Measurements from ENCODE around the gene DCAF11. TPM values are rescaled to one million over a fixed set of nuclear protein-coding genes. Genes with fewer than 3 reads are reported as not detected.
A peak's percentile ranks its signal among the peaks of the same experiment; 100 is the strongest.

DCAF11 gene
- total and polyA plus RNA-seq, 2 of the 13 experiments (the other 11 are each of a cell fraction or from before 2014, with no cell fraction given): 150 to 257 TPM

- TF ChIP-seq PATZ1 (CRISPR knock-in tag; IDR thresholded peaks at IDR 0.05): peak; percentile 99
- no peak for TF ChIP-seq ARID4A (CRISPR knock-in tag; IDR thresholded peaks at IDR 0.05; ENCODE audit: borderline replicate concordance)
- no peak; the same call in 1 of the 2 replicates for TF ChIP-seq GPN1 (CRISPR knock-in tag; IDR thresholded peaks at IDR 0.05; ENCODE audit: borderline replicate concordance)
- TF ChIP-seq SP4 (CRISPR knock-in tag; IDR thresholded peaks at IDR 0.05): no peak
- peak; percentile 99 for TF ChIP-seq HOMEZ (CRISPR knock-in tag; IDR thresholded peaks at IDR 0.05; ENCODE audit: low read depth)
- TF ChIP-seq POGZ (CRISPR knock-in tag; IDR thresholded peaks at IDR 0.05): peak; percentile 98
- TF ChIP-seq ZNF512B (CRISPR knock-in tag; IDR thresholded peaks at IDR 0.05; ENCODE audit: borderline replicate concordance): peak; percentile 93; the same call in 1 of the 2 replicates
- no peak for TF ChIP-seq SP2 (CRISPR knock-in tag; IDR thresholded peaks at IDR 0.05)
- no peak for TF ChIP-seq ZEB1 (IDR thresholded peaks at IDR 0.05; ENCODE audit: insufficient replicate concordance, low read depth)
- peak; percentile 85 for TF ChIP-seq TBX2 (CRISPR knock-in tag; IDR thresholded peaks at IDR 0.05; ENCODE audit: borderline replicate concordance)
- peak; percentile 98 for TF ChIP-seq THRA (CRISPR knock-in tag; IDR thresholded peaks at IDR 0.05; ENCODE audit: borderline replicate concordance)
- no peak for TF ChIP-seq ZNF501 (CRISPR knock-in tag; IDR thresholded peaks at IDR 0.05)
Observed at GRCh38 chr14:24095271-24096068, 19.1 kb upstream of the DCAF11 start (continued).
